Adrenal gland (tissue), 12 donors: ENCODE results near the gene GLP1R. TPM values are rescaled to one million over a fixed set of nuclear protein-coding genes. Genes with fewer than 3 reads are reported as not detected.

Experiments used
- DNase-seq, 7 donors: peaks; one replicate each; pipeline ENCODE4 v3.0.0-alpha.2; 2019 to 2020
- H3K27ac ChIP-seq, 5 donors: fragments of 200-600 bp; sonication (generic) in 4 of 5; 1 replicate in 3 of 5; 2 replicates in 2 of 5; pipeline versions ENCODE4 v1.5.1 to v1.8.0; 2016 to 2020; ENCODE audit warnings: mild to moderate bottlenecking in 1 of 5
- H3K27me3 ChIP-seq: fragments of 200-600 bp; 2 replicates; pipeline ENCODE4 v1.8.0; 2021
- H3K36me3 ChIP-seq, 2 donors: fragments of 200-600 bp; replicated peaks in 1 of 2; 1 replicate in 1 of 2; 2 replicates in 1 of 2; pipeline versions ENCODE4 v1.5.1 to v1.8.0; 2018 to 2022
- H3K4me1 ChIP-seq, 2 donors: fragments of 200-600 bp; replicated peaks in 1 of 2; 1 replicate in 1 of 2; 2 replicates in 1 of 2; pipeline versions ENCODE4 v1.5.1 to v1.8.0; 2018 to 2021
- H3K4me3 ChIP-seq, 4 donors: fragments of 200-600 bp; sonication (generic) in 3 of 4; one replicate each; pipeline ENCODE4 v1.5.1; 2016 to 2018
- H3K9me3 ChIP-seq, 3 donors: fragments of 200-600 bp; sonication (generic) in 1 of 3; replicated peaks in 1 of 3; 1 replicate in 2 of 3; 2 replicates in 1 of 3; pipeline versions ENCODE4 v1.5.1 to v1.8.0; 2016 to 2021
- CTCF ChIP-seq, 6 experiments: fragments of 450-650 bp in 4 of 6; fragments of 200-600 bp in 2 of 6; sonication (generic) in 1 of 6; IDR thresholded peaks; 1 replicate in 5 of 6; 2 replicates in 1 of 6; pipeline versions ENCODE4 v1.5.1 to v1.8.0; 2016 to 2021; ENCODE audit warnings: antibody characterized with exemption in 6 of 6, mild to moderate bottlenecking in 2 of 6, moderate library complexity in 1 of 6
- POLR2A ChIP-seq, 2 donors: fragments of 450-650 bp; IDR thresholded peaks; one replicate each; pipeline ENCODE4 v1.6.1; 2017; ENCODE audit warnings: antibody characterized with exemption in 2 of 2, mild to moderate bottlenecking in 2 of 2, moderate library complexity in 1 of 2
- WGBS, 4 donors: extraction: QIAGEN DNeasy Blood & Tissue Kit in 2 of 4; methylation state at CpG; one replicate each; pipeline versions ENCODE4 v1.1.5 to v1.1.7; 2013 to 2017; 5-methylcytosine and 5-hydroxymethylcytosine counted together
- intact Hi-C, 2 donors: fragments of 100-400 bp; cut with DNase I; formaldehyde crosslinking; loops; one replicate each; pipeline versions ENCODE4 v1.14.1 to v1.15.0; 2022 to 2023
- polyA plus RNA-seq, 3 donors: library from polyadenylated mRNA; stranded (reverse); fragments of 200-250 nt in 2 of 3; fragments of 350-450 nt in 1 of 3; fragmentation: Illumina TruSeq in 1 of 3; extraction: RNeasy Lipid Tissue Mini Kit (QIAGEN cat#74804) in 1 of 3; gene quantifications; one replicate each; pipeline ENCODE4 v1.2.3, GENCODE V29; 2013 to 2014
- total RNA-seq, 9 donors: library from RNA; depleted of rRNA in 4 of 9; stranded (reverse); fragments of >200 nt in 4 of 9; fragments of 120-200 nt in 1 of 9; fragmentation: NEBNext Ultra II Directional in 1 of 9; extraction: Animal tissue kit (Norgen Biotek cat#: 25700) in 1 of 9; gene quantifications; one replicate each; pipeline versions ENCODE4 v1.1.0 to v1.2.4, GENCODE V29; 2013 to 2023
- donor health status: healthy with polysubstance abuse.
- donor health status: Bipolar disorder and iron deficiency.
- donor health status: DM: yes; HTN: yes; CAD: no.
- donor health status: DM: no; HTN: no; CAD: no.
- donor health status: DM: no; HTN: no; CAD: no.
- donor health status: DM: yes; HTN: yes; CAD: no.

The GLP1R gene
- total and polyA plus RNA-seq, 12 donors = 0.06 to 0.42 (median 0.11) TPM; not detected in 7

- intact Hi-C loops = no loop called here
- Histone ChIP-seq H3K4me1 (no peaks in the 10 kb centered on the region), H3K4me3 (no peak overlapping the region), H3K27me3 (no peaks in the 10 kb centered on the region), H3K36me3 (no peaks in the 10 kb centered on the region), H3K9me3 (no peaks in the 10 kb centered on the region), H3K27ac (no peak overlapping the region)
- 30 to 58% (median 37%) methylated on average over 1 of the region's 1 CpG for whole genome bisulfite sequencing, 4 donors
- no peak for DNase-seq
- TF ChIP-seq POLR2A (IDR thresholded peaks at IDR 0.05) = no peak
- no peak for TF ChIP-seq CTCF (IDR thresholded peaks at IDR 0.05)
These were observed 14.9 kb downstream of the GLP1R start for GRCh38 chr6:39063526-39063925.

- Histone ChIP-seq H3K4me1 (no peaks in the 10 kb centered on the region), H3K36me3 (no peaks in the 10 kb centered on the region), H3K4me3 (no peak overlapping the region), H3K27me3 (no peaks in the 10 kb centered on the region), H3K9me3 (no peaks in the 10 kb centered on the region), H3K27ac (no peak overlapping the region)
- no peak for TF ChIP-seq POLR2A (IDR thresholded peaks at IDR 0.05)
- no peak for TF ChIP-seq CTCF (IDR thresholded peaks at IDR 0.05)
- WGBS, 4 donors = 81 to 92% (median 82%) methylated on average over 8 of the region's 8 CpGs
- intact Hi-C loops = no loop called here
- DNase-seq = no peak
These were observed 17.0 kb downstream of the GLP1R start for GRCh38 chr6:39065561-39065960.

- Histone ChIP-seq H3K27me3 (no peaks in the 10 kb centered on the region), H3K9me3 (no peaks in the 10 kb centered on the region), H3K27ac (no peak overlapping the region), H3K36me3 (no peaks in the 10 kb centered on the region), H3K4me1 (no peaks in the 10 kb centered on the region), H3K4me3 (no peak overlapping the region)
- DNase-seq = no peak
- intact Hi-C loops = no loop called here
- WGBS, 4 donors = 65 to 76% (median 70%) methylated on average over 7 of the region's 7 CpGs
- no peak for TF ChIP-seq CTCF (IDR thresholded peaks at IDR 0.05)
- no peak for TF ChIP-seq POLR2A (IDR thresholded peaks at IDR 0.05)
These were observed 19.8 kb downstream of the GLP1R start for GRCh38 chr6:39068391-39068790.

- TF ChIP-seq POLR2A (IDR thresholded peaks at IDR 0.05) (no peak), CTCF (IDR thresholded peaks at IDR 0.05) (no peak)
- Histone ChIP-seq H3K4me1 (no peaks in the 10 kb centered on the region), H3K4me3 (no peak overlapping the region), H3K27me3 (no peaks in the 10 kb centered on the region), H3K27ac (no peak overlapping the region), H3K36me3 (no peaks in the 10 kb centered on the region), H3K9me3 (no peaks in the 10 kb centered on the region)
- intact Hi-C loops = no loop called here
- DNase-seq = peak in 1 of 7 donors; percentile 5
- 79 to 91% (median 88%) methylated on average over 9 of the region's 9 CpGs for WGBS, 4 donors
These were observed 24.2 kb downstream of the GLP1R start for GRCh38 chr6:39072830-39073229.
